B cell (primary cell): ENCODE results near the gene FAT3. TPM values are rescaled to one million over a fixed set of nuclear protein-coding genes. Genes with fewer than 3 reads are reported as not detected.

Experiments used
- ATAC-seq: fragments of 200-7000 bp; cut with Tn5 transposase; one replicate; pipeline ENCODE4 v1.10.0; 2021; ENCODE audit warnings: low read depth, mild to moderate bottlenecking, moderate number of reproducible peaks, moderate library complexity
- CTCF ChIA-PET: fragments of 350-600 bp; sonication (Branson Sonifier 250); formaldehyde crosslinking; loops from one replicate; lab custom pipeline; 2021; ENCODE audit warnings: antibody characterized with exemption, inconsistent platforms; lab: Charles Lee
- POLR2A ChIA-PET: fragments of 350-600 bp; sonication (Branson Sonifier 250); formaldehyde crosslinking; loops from one replicate; lab custom pipeline; 2021; ENCODE audit warnings: antibody characterized with exemption; lab: Charles Lee
- DNase-seq: peaks from one replicate; pipeline ENCODE4 v3.0.0; 2013
- H2AFZ ChIP-seq: 2 replicates; pipeline ENCODE4 v1.6.1; 2012; ENCODE audit warnings: mild to moderate bottlenecking, low read depth, low read length; ENCODE audit not compliant: insufficient read depth, poor library complexity, severe bottlenecking
- H3K27ac ChIP-seq, 2 donors: 1 replicate in 1 of 2; 2 replicates in 1 of 2; pipeline ENCODE4 v1.5.1; 2012 to 2013; ENCODE audit warnings: low read length in 2 of 2, mild to moderate bottlenecking in 2 of 2, moderate library complexity in 1 of 2
- H3K27me3 ChIP-seq, 4 experiments: fragments of 200-600 bp in 1 of 4; sonication (generic) in 1 of 4; replicated peaks in 1 of 4; 1 replicate in 2 of 4; 2 replicates in 2 of 4; pipeline versions ENCODE4 v1.6.1 to v1.7.0; 2013 to 2016; ENCODE audit warnings: low read length in 3 of 4, mild to moderate bottlenecking in 2 of 4, mixed read lengths in 1 of 4, moderate library complexity in 1 of 4; ENCODE audit not compliant: insufficient read depth in 4 of 4, control insufficient read depth in 3 of 4; ENCODE audit errors: control extremely low read depth in 1 of 4
- H3K36me3 ChIP-seq, 2 experiments: replicated peaks in 1 of 2; 1 replicate in 1 of 2; 2 replicates in 1 of 2; pipeline versions ENCODE4 v1.6.1 to v1.7.1; 2013; ENCODE audit warnings: low read length in 1 of 2; ENCODE audit not compliant: insufficient read depth in 2 of 2, control insufficient read depth in 1 of 2; ENCODE audit errors: control extremely low read depth in 1 of 2, extremely low read depth in 1 of 2
- H3K4me1 ChIP-seq, 2 donors: fragments of 200-600 bp in 1 of 2; sonication (generic) in 1 of 2; 1 replicate in 1 of 2; 2 replicates in 1 of 2; pipeline versions ENCODE4 v1.5.1 to v1.6.1; 2013 to 2017; ENCODE audit warnings: low read length in 2 of 2; ENCODE audit not compliant: control insufficient read depth in 2 of 2, insufficient read depth in 2 of 2
- H3K4me2 ChIP-seq: replicated peaks from 2 replicates; pipeline ENCODE3; 2012; ENCODE audit warnings: mild to moderate bottlenecking, low read depth, low read length; ENCODE audit not compliant: poor library complexity, severe bottlenecking
- H3K4me3 ChIP-seq, 5 experiments: fragments of 200-600 bp in 1 of 5; sonication (generic) in 1 of 5; 1 replicate in 3 of 5; 2 replicates in 2 of 5; pipeline versions ENCODE4 v1.5.1 to v1.7.0; 2011 to 2016; ENCODE audit warnings: low read length in 4 of 5, mild to moderate bottlenecking in 4 of 5, low read depth in 2 of 5, control low read depth in 1 of 5, moderate library complexity in 1 of 5; ENCODE audit not compliant: insufficient read depth in 1 of 5; ENCODE audit errors: control extremely low read depth in 1 of 5, extremely low read depth in 1 of 5
- H3K79me2 ChIP-seq: fragments of 200-600 bp; sonication (generic); one replicate; pipeline ENCODE4 v1.6.0; 2016; ENCODE audit warnings: low read length; ENCODE audit not compliant: control insufficient read depth, insufficient read depth
- H3K9ac ChIP-seq: fragments of 200-600 bp; sonication (generic); 2 replicates; pipeline ENCODE4 v1.6.1; 2017; ENCODE audit warnings: mild to moderate bottlenecking, low read length, moderate library complexity
- H3K9me3 ChIP-seq, 3 donors: one replicate each; pipeline versions ENCODE4 v1.6.1 to v1.7.1; 2013; ENCODE audit warnings: low read length in 2 of 3; ENCODE audit not compliant: control insufficient read depth in 2 of 3, insufficient read depth in 1 of 3; ENCODE audit errors: control extremely low read depth in 1 of 3
- H4K20me1 ChIP-seq: 2 replicates; pipeline ENCODE4 v1.6.0; 2012; ENCODE audit warnings: mild to moderate bottlenecking, low read length; ENCODE audit not compliant: insufficient read depth, control insufficient read depth, poor library complexity, severe bottlenecking
- H3K27ac Mint-ChIP-seq: one replicate; pipeline ENCODE4 v1.8.0; 2021; ENCODE audit warnings: mixed read lengths
- H3K27me3 Mint-ChIP-seq: one replicate; pipeline ENCODE4 v1.8.0; 2021; ENCODE audit warnings: mixed read lengths
- H3K4me1 Mint-ChIP-seq: one replicate; pipeline ENCODE4 v1.8.0; 2021; ENCODE audit warnings: mixed read lengths
- H3K4me3 Mint-ChIP-seq: one replicate; pipeline ENCODE4 v1.8.0; 2021; ENCODE audit warnings: mixed read lengths
- H3K9me3 Mint-ChIP-seq: one replicate; pipeline ENCODE4 v1.8.0; 2022; ENCODE audit warnings: mixed read lengths; ENCODE audit not compliant: insufficient read depth
- EZH2 ChIP-seq: IDR thresholded peaks from 2 replicates; pipeline ENCODE4 v1.6.1; 2012; ENCODE audit warnings: borderline replicate concordance, low read depth, mild to moderate bottlenecking, moderate library complexity, low read length; ENCODE audit not compliant: insufficient read depth, poor library complexity, severe bottlenecking
- WGBS: methylation state at CpG from one replicate; pipeline ENCODE4 v1.1.5; 2013; ENCODE audit warnings: missing lambda C conversion rate; ENCODE audit not compliant: insufficient coverage; 5-methylcytosine and 5-hydroxymethylcytosine counted together
- intact Hi-C: fragments of 100-400 bp; cut with micrococcal nuclease; formaldehyde crosslinking; loops from one replicate; pipeline ENCODE4 v1.10.0; 2022
- polyA plus RNA-seq: library from polyadenylated mRNA; depleted of rRNA; stranded (reverse); fragments of >200 nt; gene quantifications from 2 replicates; pipeline ENCODE4 v1.2.3, GENCODE V29; 2012
- total RNA-seq, 2 donors: library from RNA; stranded (reverse); fragments of 120-200 nt in 1 of 2; gene quantifications; 1 replicate in 1 of 2; 2 replicates in 1 of 2; pipeline versions ENCODE4 v1.2.3 to v1.2.4, GENCODE V29; 2013 to 2022
- TF ChIP-seq, protein P1 (sequence below): fragments of 200-600 bp; IDR thresholded peaks from one replicate; pipeline ENCODE4 v1.8.0; 2022; ENCODE audit warnings: antibody characterized with exemption, mild to moderate bottlenecking

The FAT3 gene
- total and polyA plus RNA-seq, 2 donors (not counting 1 experiment from before 2014, with no cell fraction given): not detected

DNA sequence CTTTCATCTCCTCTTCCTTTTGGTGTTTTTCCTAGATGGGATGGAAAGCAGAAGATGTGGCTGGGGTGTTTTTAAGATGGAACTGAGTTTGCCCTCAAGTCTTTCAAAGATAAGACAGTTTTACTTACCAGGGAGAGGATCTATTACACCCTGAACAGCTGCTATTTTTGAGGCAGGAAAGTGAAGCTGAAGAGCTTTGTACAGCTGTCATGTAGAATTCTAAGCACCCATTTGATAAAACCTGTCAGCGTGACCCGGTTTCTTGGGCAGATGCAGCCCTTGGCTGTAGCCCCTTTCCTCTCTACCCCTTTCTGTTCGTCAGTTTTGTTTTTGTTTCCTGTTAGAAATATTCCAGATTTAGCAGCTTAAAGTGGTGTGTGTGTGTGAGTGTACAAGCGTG lies 35.2 kb downstream of the FAT3 start:
- ATAC-seq (no peak), DNase-seq (no peak)
- TF ChIP-seq EZH2: no peak
- TF ChIP-seq, protein P1, sequence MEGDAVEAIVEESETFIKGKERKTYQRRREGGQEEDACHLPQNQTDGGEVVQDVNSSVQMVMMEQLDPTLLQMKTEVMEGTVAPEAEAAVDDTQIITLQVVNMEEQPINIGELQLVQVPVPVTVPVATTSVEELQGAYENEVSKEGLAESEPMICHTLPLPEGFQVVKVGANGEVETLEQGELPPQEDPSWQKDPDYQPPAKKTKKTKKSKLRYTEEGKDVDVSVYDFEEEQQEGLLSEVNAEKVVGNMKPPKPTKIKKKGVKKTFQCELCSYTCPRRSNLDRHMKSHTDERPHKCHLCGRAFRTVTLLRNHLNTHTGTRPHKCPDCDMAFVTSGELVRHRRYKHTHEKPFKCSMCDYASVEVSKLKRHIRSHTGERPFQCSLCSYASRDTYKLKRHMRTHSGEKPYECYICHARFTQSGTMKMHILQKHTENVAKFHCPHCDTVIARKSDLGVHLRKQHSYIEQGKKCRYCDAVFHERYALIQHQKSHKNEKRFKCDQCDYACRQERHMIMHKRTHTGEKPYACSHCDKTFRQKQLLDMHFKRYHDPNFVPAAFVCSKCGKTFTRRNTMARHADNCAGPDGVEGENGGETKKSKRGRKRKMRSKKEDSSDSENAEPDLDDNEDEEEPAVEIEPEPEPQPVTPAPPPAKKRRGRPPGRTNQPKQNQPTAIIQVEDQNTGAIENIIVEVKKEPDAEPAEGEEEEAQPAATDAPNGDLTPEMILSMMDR: no peak
- no peak overlapping the region for H3K4me3 ChIP-seq
- no peaks in the 10 kb centered on the region for H4K20me1 ChIP-seq
- no peak overlapping the region for H3K4me3 Mint-ChIP-seq
- no peaks in the 10 kb centered on the region for H3K4me1 Mint-ChIP-seq
- no peak overlapping the region for H2AFZ ChIP-seq
- H3K9ac ChIP-seq: no peak overlapping the region
- no peaks in the 10 kb centered on the region for H3K4me1 ChIP-seq
- no peak overlapping the region for H3K27ac Mint-ChIP-seq
- H3K27ac ChIP-seq: no peak overlapping the region
- no peaks in the 10 kb centered on the region for H3K27me3 Mint-ChIP-seq
- H3K9me3 Mint-ChIP-seq: no peaks in the 10 kb centered on the region
- H3K27me3 ChIP-seq: no peaks in the 10 kb centered on the region
- whole genome bisulfite sequencing: no CpG with 5 or more reads among the region's 4 CpGs
- H3K79me2 ChIP-seq: no peaks in the 10 kb centered on the region
- H3K4me2 ChIP-seq: no peak overlapping the region
- CTCF ChIA-PET: no interaction called here
- no peaks in the 10 kb centered on the region for H3K36me3 ChIP-seq
- POLR2A ChIA-PET: no interaction called here
- intact Hi-C loops: no loop called here
- H3K9me3 ChIP-seq: peaks cover 0 to 1% (median 0%) of the 10 kb centered on the region in 3 donors

DNA sequence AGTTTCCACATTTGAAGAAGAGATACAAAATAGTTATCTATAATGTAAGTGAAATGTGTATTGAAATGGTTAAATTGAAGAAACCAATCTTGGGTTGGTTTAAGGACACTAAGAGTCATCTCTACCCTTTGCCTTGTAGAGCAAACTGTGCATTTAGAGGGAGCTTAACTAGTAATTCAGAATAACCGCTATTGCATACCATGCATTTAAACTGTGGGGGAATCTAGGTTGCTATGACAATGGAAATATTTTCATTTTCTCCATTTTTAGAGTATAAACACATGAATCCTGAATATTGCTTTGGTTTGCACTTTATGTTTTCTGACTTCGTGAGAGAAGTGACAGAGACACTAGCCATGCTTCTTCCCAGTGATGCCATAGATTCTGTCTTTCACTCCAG lies 39.7 kb downstream of the FAT3 start:
- Histone ChIP-seq H3K79me2 (no peaks in the 10 kb centered on the region), H3K27me3 (no peaks in the 10 kb centered on the region), H3K9me3 (peaks cover 0 to 1% (median 0%) of the 10 kb centered on the region in 3 donors), H3K36me3 (no peaks in the 10 kb centered on the region), H3K4me3 (no peak overlapping the region), H3K27ac (no peak overlapping the region), H2AFZ (no peak overlapping the region), H3K9ac (no peak overlapping the region), H3K4me1 (no peaks in the 10 kb centered on the region), H4K20me1 (no peaks in the 10 kb centered on the region), H3K4me2 (no peak overlapping the region)
- Mint-ChIP-seq H3K4me3 (no peak overlapping the region), H3K9me3 (no peaks in the 10 kb centered on the region), H3K27me3 (no peaks in the 10 kb centered on the region), H3K27ac (no peak overlapping the region), H3K4me1 (no peaks in the 10 kb centered on the region)
- no peak for ATAC-seq
- no peak for DNase-seq
- 75% methylated on average over 1 of the region's 2 CpGs for WGBS
- POLR2A ChIA-PET: no interaction called here
- intact Hi-C loops: no loop called here
- CTCF ChIA-PET: no interaction called here
- TF ChIP-seq, protein P1: no peak
- no peak for TF ChIP-seq EZH2
